MM.1S (cell line): Measurements from ENCODE around the gene METTL9.

Source experiments
- EZH2 ChIP-seq: fragments of 300-600 bp; sonication (generic); optimal IDR thresholded peaks from 2 replicates; pipeline ENCODE3; 2017; ENCODE audit warnings: low read depth, mild to moderate bottlenecking, antibody characterized with exemption, low read length, mixed read lengths
- EZH2phosphoT487 ChIP-seq: fragments of 300-600 bp; sonication (generic); IDR thresholded peaks from 2 replicates; pipeline ENCODE4 v1.6.1; 2018; ENCODE audit warnings: antibody characterized with exemption, low read length
- TF ChIP-seq, protein P1 (sequence below): fragments of 300-600 bp; sonication (generic); IDR thresholded peaks from 2 replicates; pipeline ENCODE4 v1.5.1; 2016; ENCODE audit warnings: antibody characterized with exemption, low read length, mixed read lengths

- TF ChIP-seq, protein P1, sequence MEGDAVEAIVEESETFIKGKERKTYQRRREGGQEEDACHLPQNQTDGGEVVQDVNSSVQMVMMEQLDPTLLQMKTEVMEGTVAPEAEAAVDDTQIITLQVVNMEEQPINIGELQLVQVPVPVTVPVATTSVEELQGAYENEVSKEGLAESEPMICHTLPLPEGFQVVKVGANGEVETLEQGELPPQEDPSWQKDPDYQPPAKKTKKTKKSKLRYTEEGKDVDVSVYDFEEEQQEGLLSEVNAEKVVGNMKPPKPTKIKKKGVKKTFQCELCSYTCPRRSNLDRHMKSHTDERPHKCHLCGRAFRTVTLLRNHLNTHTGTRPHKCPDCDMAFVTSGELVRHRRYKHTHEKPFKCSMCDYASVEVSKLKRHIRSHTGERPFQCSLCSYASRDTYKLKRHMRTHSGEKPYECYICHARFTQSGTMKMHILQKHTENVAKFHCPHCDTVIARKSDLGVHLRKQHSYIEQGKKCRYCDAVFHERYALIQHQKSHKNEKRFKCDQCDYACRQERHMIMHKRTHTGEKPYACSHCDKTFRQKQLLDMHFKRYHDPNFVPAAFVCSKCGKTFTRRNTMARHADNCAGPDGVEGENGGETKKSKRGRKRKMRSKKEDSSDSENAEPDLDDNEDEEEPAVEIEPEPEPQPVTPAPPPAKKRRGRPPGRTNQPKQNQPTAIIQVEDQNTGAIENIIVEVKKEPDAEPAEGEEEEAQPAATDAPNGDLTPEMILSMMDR = no peak
- TF ChIP-seq EZH2phosphoT487 (no peak), EZH2 (no peak)
Observed at GRCh38 chr16:21590287-21590686, 9.1 kb upstream of the METTL9 start.
